HCT116 (cell line): ENCODE data around the gene DBN1. TPM values are rescaled to one million over a fixed set of nuclear protein-coding genes. Genes with fewer than 3 reads are reported as not detected.

Experiments
- ATAC-seq: fragments of 200-7000 bp; cut with Tn5 transposase; 2 replicates; pipeline ENCODE4 v1.9.1; 2020; ENCODE audit warnings: mild to moderate bottlenecking, moderate library complexity
- BruUV-seq: library from RNA; stranded (reverse); fragments of 400-500 nt; replicated peaks from 2 replicates; lab custom pipeline; 2021; lab: Mats Ljungman, UMichigan
- CTCF ChIA-PET: fragments of 300-600 bp; sonication (Branson Sonifier 250); formaldehyde crosslinking; loops from one replicate; lab custom pipeline; 2021; ENCODE audit warnings: antibody characterized with exemption; lab: Charles Lee
- POLR2A ChIA-PET: fragments of 300-600, 350-600 bp; sonication (Branson Sonifier 250); formaldehyde crosslinking; loops from one replicate; lab custom pipeline; 2021; ENCODE audit warnings: antibody characterized with exemption; lab: Charles Lee
- RAD21 ChIA-PET, 2 experiments: fragments of 300-600 bp; sonication (Branson Sonifier 250); formaldehyde crosslinking; loops; one replicate each; lab custom pipeline; 2023; ENCODE audit warnings: low total read pairs in 2 of 2; ENCODE audit not compliant: uncharacterized antibody in 2 of 2, unreplicated experiment in 2 of 2, low non-redundant PET in 1 of 2; lab: Charles Lee
- DNase-seq: peaks from one replicate; pipeline ENCODE4 v3.0.0-alpha.2; 2010; ENCODE audit warnings: low read depth, low spot score
- H2AFZ ChIP-seq: fragments of 200-600 bp; shearing (Covaris generic), sonication (generic); 2 replicates; pipeline ENCODE4 v1.6.1; 2017; ENCODE audit warnings: low read depth, mixed run types, mixed read lengths, antibody characterized with exemption, low read length; ENCODE audit not compliant: poor library complexity, severe bottlenecking
- H3K27ac ChIP-seq: 2 replicates; pipeline ENCODE4 v1.5.1; 2012; ENCODE audit warnings: low read depth, low read length
- H3K27me3 ChIP-seq: fragments of 200-600 bp; sonication (generic); 2 replicates; pipeline ENCODE4 v1.6.1; 2016; ENCODE audit warnings: mixed run types, low read length, mixed read lengths; ENCODE audit not compliant: insufficient read depth
- H3K36me3 ChIP-seq, 2 experiments: fragments of 200-500 bp in 1 of 2; fragments of 200-600 bp in 1 of 2; sonication (Bioruptor generic) in 1 of 2; sonication (generic) in 1 of 2; 2 replicates each; pipeline versions ENCODE4 v1.5.1 to v1.6.1; 2014 to 2016; ENCODE audit warnings: low read length in 2 of 2, inconsistent platforms in 1 of 2, mixed read lengths in 1 of 2, mixed run types in 1 of 2; ENCODE audit not compliant: insufficient read depth in 2 of 2, control insufficient read depth in 1 of 2
- H3K4me1 ChIP-seq, 2 experiments: fragments of 200-600 bp in 1 of 2; sonication (generic) in 1 of 2; 2 replicates each; pipeline versions ENCODE4 v1.5.1 to v1.6.1; 2012 to 2017; ENCODE audit warnings: low read length in 2 of 2, inconsistent platforms in 1 of 2, mild to moderate bottlenecking in 1 of 2, mixed read lengths in 1 of 2, mixed run types in 1 of 2, moderate library complexity in 1 of 2; ENCODE audit not compliant: insufficient read depth in 2 of 2, control insufficient read depth in 1 of 2
- H3K4me2 ChIP-seq: fragments of 200-600 bp; sonication (generic); 2 replicates; pipeline ENCODE4 v1.6.1; 2017; ENCODE audit warnings: mixed run types, low read length, mixed read lengths
- H3K4me3 ChIP-seq, 2 experiments: fragments of 200-600 bp in 1 of 2; sonication (generic) in 1 of 2; replicated peaks in 1 of 2; 2 replicates each; pipeline ENCODE4 v1.5.1; 2011 to 2016; ENCODE audit warnings: low read length in 2 of 2, control low read depth in 1 of 2, low read depth in 1 of 2, mild to moderate bottlenecking in 1 of 2, mixed read lengths in 1 of 2, mixed run types in 1 of 2
- H3K79me2 ChIP-seq: fragments of 200-600 bp; sonication (generic); 2 replicates; pipeline ENCODE4 v1.6.1; 2017; ENCODE audit warnings: mild to moderate bottlenecking, mixed run types, low read length, moderate library complexity, mixed read lengths; ENCODE audit not compliant: insufficient read depth
- H3K9ac ChIP-seq: fragments of 200-600 bp; sonication (generic); 2 replicates; pipeline ENCODE4 v1.6.1; 2016; ENCODE audit warnings: low read length, mixed read lengths
- H3K9me2 ChIP-seq: fragments of 200-600 bp; sonication (generic), shearing (Covaris generic); 2 replicates; pipeline ENCODE4 v1.6.1; 2017; ENCODE audit warnings: mixed run types, mild to moderate bottlenecking, moderate library complexity; ENCODE audit not compliant: insufficient read depth
- H3K9me3 ChIP-seq, 2 experiments: fragments of 200-500 bp in 1 of 2; fragments of 200-600 bp in 1 of 2; sonication (Bioruptor generic) in 1 of 2; sonication (generic) in 1 of 2; 2 replicates each; pipeline ENCODE4 v1.6.1; 2014 to 2017; ENCODE audit warnings: low read length in 2 of 2, mixed read lengths in 2 of 2, inconsistent platforms in 1 of 2, low read depth in 1 of 2, mild to moderate bottlenecking in 1 of 2, mixed run types in 1 of 2, moderate library complexity in 1 of 2; ENCODE audit not compliant: control insufficient read depth in 1 of 2, insufficient read depth in 1 of 2
- H4K20me1 ChIP-seq: fragments of 200-600 bp; sonication (generic), shearing (Covaris generic); 2 replicates; pipeline ENCODE4 v1.6.1; 2017; ENCODE audit warnings: mixed run types, mild to moderate bottlenecking, moderate library complexity; ENCODE audit not compliant: insufficient read depth
- CBX3 ChIP-seq: IDR thresholded peaks from 2 replicates; pipeline ENCODE4 v1.6.1; 2012; ENCODE audit warnings: low read depth
- CEBPB ChIP-seq: IDR thresholded peaks from 2 replicates; pipeline ENCODE4 v1.6.1; 2012; ENCODE audit warnings: low read depth
- EZH2 ChIP-seq: fragments of 200-600 bp; sonication (generic); IDR thresholded peaks from 2 replicates; pipeline ENCODE4 v1.6.1; 2017; ENCODE audit warnings: antibody characterized with exemption, mixed run types
- POLR2A ChIP-seq: IDR thresholded peaks from 2 replicates; pipeline ENCODE4 v1.7.0; 2011; ENCODE audit warnings: borderline replicate concordance; ENCODE audit not compliant: insufficient read depth, insufficient read length; ENCODE audit errors: extremely low read depth
- SIN3A ChIP-seq: IDR thresholded peaks from 2 replicates; pipeline ENCODE4 v1.6.1; 2012; ENCODE audit warnings: low read depth
- SRF ChIP-seq: IDR thresholded peaks from 2 replicates; pipeline ENCODE4 v1.6.1; 2012; ENCODE audit warnings: low read depth
- YY1 ChIP-seq: IDR thresholded peaks from 2 replicates; pipeline ENCODE4 v1.6.1; 2011; ENCODE audit warnings: low read length, low read depth, moderate library complexity, mild to moderate bottlenecking; ENCODE audit not compliant: insufficient replicate concordance; ENCODE audit errors: extremely low read depth
- ZNF274 ChIP-seq: fragments of 200-500 bp; sonication (Bioruptor generic); IDR thresholded peaks from 2 replicates; pipeline ENCODE4 v1.6.1; 2014; ENCODE audit warnings: mild to moderate bottlenecking, low read depth, low read length, inconsistent platforms
- intact Hi-C: fragments of 100-400 bp; cut with micrococcal nuclease; formaldehyde crosslinking; loops from 2 replicates; pipeline ENCODE4 v1.10.0; 2022
- total RNA-seq: library from RNA; stranded (reverse); gene quantifications from one replicate; pipeline ENCODE4 v1.2.1, GENCODE V29; 2021; ENCODE audit not compliant: unreplicated experiment
- TF ChIP-seq, protein P1 (sequence below): IDR thresholded peaks from 2 replicates; pipeline ENCODE4 v1.6.1; 2012
- TF ChIP-seq, protein P2 (sequence below): IDR thresholded peaks from 2 replicates; pipeline ENCODE4 v1.6.1; 2012; ENCODE audit warnings: low read depth
- TF ChIP-seq, protein P3 (sequence below), 3 experiments: fragments of 200-600 bp in 1 of 3; sonication (generic) in 1 of 3; IDR thresholded peaks in 2 of 3; conservative IDR thresholded peaks in 1 of 3; 2 replicates each; pipeline ENCODE4 v1.5.1; 2012 to 2017; ENCODE audit warnings: low read depth in 2 of 3, low read length in 2 of 3, antibody characterized with exemption in 1 of 3, borderline replicate concordance in 1 of 3, control low read depth in 1 of 3, mild to moderate bottlenecking in 1 of 3, mixed read lengths in 1 of 3, mixed run types in 1 of 3, moderate library complexity in 1 of 3; ENCODE audit not compliant: insufficient read depth in 1 of 3

DBN1 gene
- total RNA-seq, 1 experiment from 2014 or later, result 144 TPM

GRCh38 chr5:177430140-177430951 lies 43.1 kb downstream of the DBN1 start:
- H3K27me3 ChIP-seq, result no peaks in the 10 kb centered on the region
- no peak for TF ChIP-seq POLR2A
- TF ChIP-seq, all 23 proteins: peak for 0
- CTCF ChIA-PET, result no interaction called here
- H2AFZ ChIP-seq, result no peak overlapping the region
- H3K9me3 ChIP-seq, result no peaks in the 10 kb centered on the region
- no peak overlapping the region for H3K4me3 ChIP-seq
- POLR2A ChIA-PET, result no interaction called here
- H3K9me2 ChIP-seq, result no peaks in the 10 kb centered on the region
- H3K36me3 ChIP-seq, result peaks cover 16 to 36% of the 10 kb centered on the region in 2 experiments; a peak in 3 of 4 replicates
- no peak overlapping the region for H3K4me2 ChIP-seq
- H3K9ac ChIP-seq, result no peak overlapping the region
- H3K4me1 ChIP-seq, result peaks cover 11 to 24% of the 10 kb centered on the region in 2 experiments
- ATAC-seq (no peak), DNase-seq (no peak)
- H4K20me1 ChIP-seq, result no peaks in the 10 kb centered on the region
- intact Hi-C loops, result no loop called here
- peaks cover 39% of the 10 kb centered on the region for H3K79me2 ChIP-seq
- RAD21 ChIA-PET, result interaction anchor here in 1 of 2 experiments (0.8 kb wide), 1 partner anchor 41 kb away, joined by 3 read pairs; no protein-coding TSS in a partner anchor
- no peak overlapping the region for H3K27ac ChIP-seq
- no TSS peak for BruUV-seq

- H3K27ac ChIP-seq, result peak overlapping the region; percentile 25; the same call in 1 of the 2 replicates
- CTCF ChIA-PET, result no interaction called here
- TF ChIP-seq SRF (no peak), CBX3 (no peak), EZH2 (no peak), SIN3A (no peak), CEBPB (no peak), ZNF274 (no peak), YY1 (no peak)
- TF ChIP-seq, protein P1, sequence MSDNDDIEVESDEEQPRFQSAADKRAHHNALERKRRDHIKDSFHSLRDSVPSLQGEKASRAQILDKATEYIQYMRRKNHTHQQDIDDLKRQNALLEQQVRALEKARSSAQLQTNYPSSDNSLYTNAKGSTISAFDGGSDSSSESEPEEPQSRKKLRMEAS, result no peak
- TF ChIP-seq, protein P2, sequence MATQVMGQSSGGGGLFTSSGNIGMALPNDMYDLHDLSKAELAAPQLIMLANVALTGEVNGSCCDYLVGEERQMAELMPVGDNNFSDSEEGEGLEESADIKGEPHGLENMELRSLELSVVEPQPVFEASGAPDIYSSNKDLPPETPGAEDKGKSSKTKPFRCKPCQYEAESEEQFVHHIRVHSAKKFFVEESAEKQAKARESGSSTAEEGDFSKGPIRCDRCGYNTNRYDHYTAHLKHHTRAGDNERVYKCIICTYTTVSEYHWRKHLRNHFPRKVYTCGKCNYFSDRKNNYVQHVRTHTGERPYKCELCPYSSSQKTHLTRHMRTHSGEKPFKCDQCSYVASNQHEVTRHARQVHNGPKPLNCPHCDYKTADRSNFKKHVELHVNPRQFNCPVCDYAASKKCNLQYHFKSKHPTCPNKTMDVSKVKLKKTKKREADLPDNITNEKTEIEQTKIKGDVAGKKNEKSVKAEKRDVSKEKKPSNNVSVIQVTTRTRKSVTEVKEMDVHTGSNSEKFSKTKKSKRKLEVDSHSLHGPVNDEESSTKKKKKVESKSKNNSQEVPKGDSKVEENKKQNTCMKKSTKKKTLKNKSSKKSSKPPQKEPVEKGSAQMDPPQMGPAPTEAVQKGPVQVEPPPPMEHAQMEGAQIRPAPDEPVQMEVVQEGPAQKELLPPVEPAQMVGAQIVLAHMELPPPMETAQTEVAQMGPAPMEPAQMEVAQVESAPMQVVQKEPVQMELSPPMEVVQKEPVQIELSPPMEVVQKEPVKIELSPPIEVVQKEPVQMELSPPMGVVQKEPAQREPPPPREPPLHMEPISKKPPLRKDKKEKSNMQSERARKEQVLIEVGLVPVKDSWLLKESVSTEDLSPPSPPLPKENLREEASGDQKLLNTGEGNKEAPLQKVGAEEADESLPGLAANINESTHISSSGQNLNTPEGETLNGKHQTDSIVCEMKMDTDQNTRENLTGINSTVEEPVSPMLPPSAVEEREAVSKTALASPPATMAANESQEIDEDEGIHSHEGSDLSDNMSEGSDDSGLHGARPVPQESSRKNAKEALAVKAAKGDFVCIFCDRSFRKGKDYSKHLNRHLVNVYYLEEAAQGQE, result no peak
- TF ChIP-seq, protein P3, sequence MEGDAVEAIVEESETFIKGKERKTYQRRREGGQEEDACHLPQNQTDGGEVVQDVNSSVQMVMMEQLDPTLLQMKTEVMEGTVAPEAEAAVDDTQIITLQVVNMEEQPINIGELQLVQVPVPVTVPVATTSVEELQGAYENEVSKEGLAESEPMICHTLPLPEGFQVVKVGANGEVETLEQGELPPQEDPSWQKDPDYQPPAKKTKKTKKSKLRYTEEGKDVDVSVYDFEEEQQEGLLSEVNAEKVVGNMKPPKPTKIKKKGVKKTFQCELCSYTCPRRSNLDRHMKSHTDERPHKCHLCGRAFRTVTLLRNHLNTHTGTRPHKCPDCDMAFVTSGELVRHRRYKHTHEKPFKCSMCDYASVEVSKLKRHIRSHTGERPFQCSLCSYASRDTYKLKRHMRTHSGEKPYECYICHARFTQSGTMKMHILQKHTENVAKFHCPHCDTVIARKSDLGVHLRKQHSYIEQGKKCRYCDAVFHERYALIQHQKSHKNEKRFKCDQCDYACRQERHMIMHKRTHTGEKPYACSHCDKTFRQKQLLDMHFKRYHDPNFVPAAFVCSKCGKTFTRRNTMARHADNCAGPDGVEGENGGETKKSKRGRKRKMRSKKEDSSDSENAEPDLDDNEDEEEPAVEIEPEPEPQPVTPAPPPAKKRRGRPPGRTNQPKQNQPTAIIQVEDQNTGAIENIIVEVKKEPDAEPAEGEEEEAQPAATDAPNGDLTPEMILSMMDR (IDR thresholded peaks at IDR 0.05 in 2 of 3, conservative IDR thresholded peaks at IDR 0.05 in 1 of 3; ENCODE audit: borderline replicate concordance in 1 of 3, insufficient read depth in 1 of 3, low read depth in 2 of 3, low read length in 2 of 3), result no peak
Measured at GRCh38 chr5:177429248-177430040, 44.0 kb downstream of the DBN1 start.

More at GRCh38 chr5:177429248-177430040, 44.0 kb downstream of the DBN1 start:
- H3K9me2 ChIP-seq, result no peaks in the 10 kb centered on the region
- POLR2A ChIA-PET, result no interaction called here
- no peak overlapping the region for H3K4me3 ChIP-seq
- ATAC-seq (no peak), DNase-seq (no peak)
- BruUV-seq, result no TSS peak
- no peak overlapping the region for H3K4me2 ChIP-seq
- no peaks in the 10 kb centered on the region for H3K9me3 ChIP-seq
- H3K9ac ChIP-seq, result no peak overlapping the region
- intact Hi-C loops, result no loop called here
- RAD21 ChIA-PET, result interaction anchor here in 1 of 2 experiments (0.7 to 0.8 kb wide), 2 partner anchors 34 to 40 kb away, joined by 3 read pairs; no protein-coding TSS in a partner anchor
- H4K20me1 ChIP-seq, result no peaks in the 10 kb centered on the region
- H3K36me3 ChIP-seq, result peaks cover 12 to 29% of the 10 kb centered on the region in 2 experiments; a peak in 3 of 4 replicates
- peaks cover 39% of the 10 kb centered on the region for H3K79me2 ChIP-seq
- no peak overlapping the region for H2AFZ ChIP-seq
- peaks cover 15 to 28% of the 10 kb centered on the region in 2 experiments for H3K4me1 ChIP-seq
- no peaks in the 10 kb centered on the region for H3K27me3 ChIP-seq
